Choroid plexus epithelial cell (primary cell): ENCODE measurements around the gene ZNF789.

ENCODE experiments used
- DNase-seq: peaks from one replicate; pipeline ENCODE4 v3.0.0-alpha.2; 2010; ENCODE audit warnings: low read depth
- H3K4me3 ChIP-seq: 2 replicates; pipeline ENCODE4 v1.5.1; 2011; ENCODE audit warnings: low read depth, mild to moderate bottlenecking, control low read depth, low read length, moderate library complexity
- CTCF ChIP-seq: conservative IDR thresholded peaks from 2 replicates; pipeline ENCODE4 v1.5.1; 2011; ENCODE audit warnings: low read depth, mild to moderate bottlenecking, control low read depth, inconsistent platforms, low read length, moderate library complexity

Gene ZNF789

DNA sequence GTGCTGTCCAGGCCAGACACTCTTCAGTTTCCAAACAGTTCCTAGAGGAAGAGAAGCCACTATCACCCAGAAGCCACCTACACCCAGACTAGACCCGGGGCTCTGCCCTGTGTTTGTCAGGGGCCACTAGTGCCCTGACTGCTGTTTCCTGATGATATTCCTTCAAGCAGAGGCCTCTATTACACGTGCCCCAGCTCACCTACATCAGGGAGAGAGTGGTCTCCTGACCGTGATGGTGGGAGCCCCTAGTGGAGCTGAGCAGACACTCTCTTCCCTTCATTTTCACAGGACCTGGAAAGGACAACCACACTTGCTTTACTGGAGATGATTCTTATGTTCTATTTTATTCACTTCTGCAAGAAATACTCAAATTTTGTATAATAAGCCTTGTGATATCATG lies 18.2 kb downstream of the ZNF789 start:
- TF ChIP-seq CTCF: no peak
- no peak for DNase-seq
- no peak overlapping the region for H3K4me3 ChIP-seq

DNA sequence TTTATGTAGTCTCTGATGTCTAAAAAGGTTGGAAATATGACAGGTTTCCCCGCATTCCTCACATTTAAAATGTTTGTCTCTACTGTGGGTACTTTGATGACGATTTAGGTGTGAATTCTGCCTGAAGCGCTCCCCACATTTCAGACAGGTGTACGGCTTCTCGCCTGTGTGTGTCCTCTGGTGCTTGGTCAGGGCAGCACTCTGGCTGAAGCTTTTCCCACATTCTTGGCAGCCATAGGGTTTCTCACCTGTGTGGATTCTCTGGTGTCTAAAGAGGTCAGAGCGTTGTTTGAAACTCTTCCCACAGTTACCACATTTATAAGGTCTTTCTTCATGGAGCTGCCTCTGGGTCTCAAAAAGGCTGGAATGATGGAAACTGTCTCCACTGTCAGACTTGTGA lies 21.1 kb downstream of the ZNF789 start:
- no peak for DNase-seq
- H3K4me3 ChIP-seq: no peak overlapping the region
- no peak for TF ChIP-seq CTCF

GRCh38 chr7:99497766-99498545 lies 25.3 kb downstream of the ZNF789 start:
- no peak for TF ChIP-seq CTCF
- H3K4me3 ChIP-seq: peak overlapping the region; percentile 98
- no peak for DNase-seq

DNA sequence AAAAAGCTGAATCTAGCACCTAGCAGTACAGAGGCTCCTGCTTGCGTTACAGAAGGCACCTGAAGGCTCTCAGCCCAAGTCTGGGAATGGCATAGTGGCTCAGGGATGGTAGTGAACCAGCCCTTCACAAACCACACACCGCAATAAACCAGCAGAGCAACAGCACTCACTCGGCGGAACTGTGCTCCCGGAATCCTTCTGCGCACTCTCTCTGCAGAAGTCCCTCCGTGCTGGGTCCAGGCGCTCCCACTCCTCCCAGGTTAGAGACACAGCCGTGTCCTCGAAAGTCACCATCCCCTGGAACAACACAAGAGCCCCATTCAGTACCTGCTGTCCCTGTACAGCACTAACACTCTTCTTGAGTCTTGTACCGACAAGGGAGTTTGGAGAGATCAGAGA lies 25.9 kb downstream of the ZNF789 start:
- H3K4me3 ChIP-seq: peak overlapping the region; percentile 98
- no peak for TF ChIP-seq CTCF

GRCh38 chr7:99499371-99499720 lies 26.7 kb downstream of the ZNF789 start:
- TF ChIP-seq CTCF: no peak
- H3K4me3 ChIP-seq: peak overlapping the region; percentile 98
- DNase-seq: no peak

More for the DNA sequence above, 25.9 kb downstream of the ZNF789 start:
- no peak for DNase-seq

DNA sequence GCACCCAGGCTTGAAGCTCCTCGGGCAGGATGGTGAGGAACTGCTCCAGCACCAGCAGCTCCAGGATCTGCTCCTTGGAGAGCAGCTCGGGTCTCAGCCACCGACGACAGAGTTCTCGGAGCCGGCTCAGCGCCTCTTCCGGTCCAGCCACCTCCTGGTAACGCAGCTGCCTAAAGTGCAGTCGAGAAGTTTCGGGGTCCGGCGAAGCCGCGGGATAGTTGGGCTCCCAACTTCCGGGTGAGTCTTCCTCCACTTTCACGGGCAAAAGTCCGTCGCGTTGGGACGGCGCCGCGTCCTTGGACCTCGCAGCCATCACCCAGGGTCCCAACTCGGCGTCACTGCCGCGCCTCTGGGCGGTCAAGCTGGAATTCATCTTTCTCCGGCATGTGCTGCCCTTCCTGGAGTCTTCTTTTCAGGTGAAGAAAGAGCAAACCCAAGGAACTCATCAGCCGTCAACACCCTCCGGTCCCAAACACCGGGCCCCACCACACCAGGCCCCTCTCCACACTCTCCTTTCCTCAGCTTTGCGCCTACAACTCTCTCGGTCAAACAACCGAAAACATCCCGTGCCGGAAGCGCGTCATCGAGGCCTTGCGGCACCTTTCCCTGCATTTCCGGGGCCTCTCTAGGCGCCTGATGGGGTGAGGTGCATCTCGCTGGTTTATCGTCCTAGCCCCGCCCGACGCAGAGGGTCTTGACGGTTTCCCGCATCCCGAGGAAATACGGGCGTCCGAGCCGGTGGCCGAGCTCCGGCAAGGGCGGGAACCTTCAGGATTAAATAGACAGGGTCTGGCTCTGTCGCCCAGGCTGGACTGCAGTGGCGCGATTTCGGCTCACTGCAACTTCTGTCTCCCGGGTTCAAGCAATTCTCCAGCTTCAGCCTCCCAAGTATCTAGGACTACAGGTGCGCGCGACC lies 27.3 kb downstream of the ZNF789 start, which contains the start of gene ZNF394:
ZNF394 (minus strand) TSS at position 561 of the 916 bp plus-strand sequence; CDS start at position 373, 188 bp downstream.
- peak; percentile 93 for DNase-seq
- TF ChIP-seq CTCF: no peak
- H3K4me3 ChIP-seq: peak within 1 kb of the TSS; percentile 98
